ENCODE measurements around the gene TGFB1I1.

The TGFB1I1 gene

GRCh38 chr16:31465788-31466370 lies 6.1 kb upstream of the TGFB1I1 start:
- Histone ChIP-seq H3K27me3 (ENCODE audit: control insufficient read depth, insufficient read depth, low read length) (no peaks in the 10 kb centered on the region), H3K4me1 (ENCODE audit: control insufficient read depth, insufficient read depth, low read length) (no peaks in the 10 kb centered on the region), H3K9me3 (ENCODE audit: control insufficient read depth, insufficient read depth, low read length) (no peaks in the 10 kb centered on the region), H3K4me3 (ENCODE audit: low read depth, low read length) (no peak overlapping the region), H3K9ac (ENCODE audit: low read depth, low read length) (no peak overlapping the region), H3K36me3 (ENCODE audit: control insufficient read depth, insufficient read depth, low read length) (peaks cover 9% of the 10 kb centered on the region)

GRCh38 chr16:31466381-31466841 lies 5.5 kb upstream of the TGFB1I1 start:
- Histone ChIP-seq H3K4me1 (ENCODE audit: control insufficient read depth, insufficient read depth, low read length) (peaks cover 5% of the 10 kb centered on the region), H3K36me3 (ENCODE audit: control insufficient read depth, insufficient read depth, low read length) (peaks cover 9% of the 10 kb centered on the region), H3K4me3 (ENCODE audit: low read depth, low read length) (no peak overlapping the region), H3K9me3 (ENCODE audit: control insufficient read depth, insufficient read depth, low read length) (no peaks in the 10 kb centered on the region), H3K27me3 (ENCODE audit: control insufficient read depth, insufficient read depth, low read length) (peaks cover 1% of the 10 kb centered on the region), H3K9ac (ENCODE audit: low read depth, low read length) (no peak overlapping the region)

- Histone ChIP-seq H3K4me1 (ENCODE audit: control insufficient read depth, insufficient read depth, low read length) (peaks cover 7% of the 10 kb centered on the region), H3K36me3 (ENCODE audit: control insufficient read depth, insufficient read depth, low read length) (peaks cover 9% of the 10 kb centered on the region), H3K9me3 (ENCODE audit: control insufficient read depth, insufficient read depth, low read length) (no peaks in the 10 kb centered on the region), H3K27me3 (ENCODE audit: control insufficient read depth, insufficient read depth, low read length) (peaks cover 3% of the 10 kb centered on the region), H3K4me3 (ENCODE audit: low read depth, low read length) (no peak overlapping the region), H3K9ac (ENCODE audit: low read depth, low read length) (no peak overlapping the region)
These were observed 4.7 kb upstream of the TGFB1I1 start for GRCh38 chr16:31467151-31467773.

- H3K4me1 ChIP-seq (ENCODE audit: control insufficient read depth, insufficient read depth, low read length), result peaks cover 7% of the 10 kb centered on the region
- peaks cover 3% of the 10 kb centered on the region for H3K27me3 ChIP-seq (ENCODE audit: control insufficient read depth, insufficient read depth, low read length)
- no peak overlapping the region for H3K4me3 ChIP-seq (ENCODE audit: low read depth, low read length)
- no peak overlapping the region for H3K9ac ChIP-seq (ENCODE audit: low read depth, low read length)
- no peaks in the 10 kb centered on the region for H3K9me3 ChIP-seq (ENCODE audit: control insufficient read depth, insufficient read depth, low read length)
- H3K36me3 ChIP-seq (ENCODE audit: control insufficient read depth, insufficient read depth, low read length), result peaks cover 9% of the 10 kb centered on the region
These were observed 4.1 kb upstream of the TGFB1I1 start for GRCh38 chr16:31467858-31468257.

- peaks cover 7% of the 10 kb centered on the region for H3K4me1 ChIP-seq (ENCODE audit: control insufficient read depth, insufficient read depth, low read length)
- no peak overlapping the region for H3K9ac ChIP-seq (ENCODE audit: low read depth, low read length)
- H3K4me3 ChIP-seq (ENCODE audit: low read depth, low read length), result no peak overlapping the region
- H3K9me3 ChIP-seq (ENCODE audit: control insufficient read depth, insufficient read depth, low read length), result no peaks in the 10 kb centered on the region
- H3K36me3 ChIP-seq (ENCODE audit: control insufficient read depth, insufficient read depth, low read length), result peaks cover 2% of the 10 kb centered on the region
- H3K27me3 ChIP-seq (ENCODE audit: control insufficient read depth, insufficient read depth, low read length), result peaks cover 30% of the 10 kb centered on the region
These were observed 1.3 kb upstream of the TGFB1I1 start for GRCh38 chr16:31470615-31471014.

GRCh38 chr16:31471241-31471874 lies 594 bp upstream of the TGFB1I1 start:
- Histone ChIP-seq H3K9me3 (ENCODE audit: control insufficient read depth, insufficient read depth, low read length) (no peaks in the 10 kb centered on the region), H3K9ac (ENCODE audit: low read depth, low read length) (peak overlapping the region; percentile 47), H3K36me3 (ENCODE audit: control insufficient read depth, insufficient read depth, low read length) (no peaks in the 10 kb centered on the region), H3K27me3 (ENCODE audit: control insufficient read depth, insufficient read depth, low read length) (peaks cover 34% of the 10 kb centered on the region), H3K4me1 (ENCODE audit: control insufficient read depth, insufficient read depth, low read length) (peaks cover 7% of the 10 kb centered on the region), H3K4me3 (ENCODE audit: low read depth, low read length) (peak overlapping the region; percentile 61)

- Histone ChIP-seq H3K9ac (ENCODE audit: low read depth, low read length) (no peak overlapping the region), H3K36me3 (ENCODE audit: control insufficient read depth, insufficient read depth, low read length) (no peaks in the 10 kb centered on the region), H3K4me1 (ENCODE audit: control insufficient read depth, insufficient read depth, low read length) (peaks cover 7% of the 10 kb centered on the region), H3K4me3 (ENCODE audit: low read depth, low read length) (peak overlapping the region; percentile 70), H3K27me3 (ENCODE audit: control insufficient read depth, insufficient read depth, low read length) (peaks cover 34% of the 10 kb centered on the region), H3K9me3 (ENCODE audit: control insufficient read depth, insufficient read depth, low read length) (no peaks in the 10 kb centered on the region)
These were observed 804 bp downstream of the TGFB1I1 start for GRCh38 chr16:31472709-31473203.

GRCh38 chr16:31473264-31473984 lies 1.5 kb downstream of the TGFB1I1 start:
- H3K4me3 ChIP-seq (ENCODE audit: low read depth, low read length), result peak overlapping the region; percentile 13
- H3K9ac ChIP-seq (ENCODE audit: low read depth, low read length), result no peak overlapping the region
- peaks cover 7% of the 10 kb centered on the region for H3K4me1 ChIP-seq (ENCODE audit: control insufficient read depth, insufficient read depth, low read length)

GRCh38 chr16:31474173-31474714 lies 2.3 kb downstream of the TGFB1I1 start:
- Histone ChIP-seq H3K36me3 (ENCODE audit: control insufficient read depth, insufficient read depth, low read length) (no peaks in the 10 kb centered on the region), H3K4me3 (ENCODE audit: low read depth, low read length) (no peak overlapping the region), H3K9ac (ENCODE audit: low read depth, low read length) (no peak overlapping the region), H3K4me1 (ENCODE audit: control insufficient read depth, insufficient read depth, low read length) (peaks cover 7% of the 10 kb centered on the region), H3K27me3 (ENCODE audit: control insufficient read depth, insufficient read depth, low read length) (peaks cover 40% of the 10 kb centered on the region), H3K9me3 (ENCODE audit: control insufficient read depth, insufficient read depth, low read length) (no peaks in the 10 kb centered on the region)

More at GRCh38 chr16:31473264-31473984, 1.5 kb downstream of the TGFB1I1 start:
- Histone ChIP-seq H3K27me3 (ENCODE audit: control insufficient read depth, insufficient read depth, low read length) (peaks cover 34% of the 10 kb centered on the region), H3K9me3 (ENCODE audit: control insufficient read depth, insufficient read depth, low read length) (no peaks in the 10 kb centered on the region), H3K36me3 (ENCODE audit: control insufficient read depth, insufficient read depth, low read length) (no peaks in the 10 kb centered on the region)

GRCh38 chr16:31474773-31475738 lies 3.1 kb downstream of the TGFB1I1 start:
- Histone ChIP-seq H3K27me3 (ENCODE audit: control insufficient read depth, insufficient read depth, low read length) (peaks cover 48% of the 10 kb centered on the region), H3K36me3 (ENCODE audit: control insufficient read depth, insufficient read depth, low read length) (no peaks in the 10 kb centered on the region), H3K9me3 (ENCODE audit: control insufficient read depth, insufficient read depth, low read length) (no peaks in the 10 kb centered on the region), H3K4me1 (ENCODE audit: control insufficient read depth, insufficient read depth, low read length) (peaks cover 7% of the 10 kb centered on the region), H3K4me3 (ENCODE audit: low read depth, low read length) (no peak overlapping the region), H3K9ac (ENCODE audit: low read depth, low read length) (no peak overlapping the region)

Measured in iPS-15b (cell line).